Mesenteric fat pad (tissue), 1 donor: ENCODE results near the gene C15orf61. TPM values are rescaled to one million over a fixed set of nuclear protein-coding genes. Genes with fewer than 3 reads are reported as not detected.

ENCODE experiments used
- total RNA-seq: library from RNA; stranded (reverse); fragmentation: NEBNext Ultra II Directional; extraction: Animal tissue kit (Norgen Biotek cat#: 25700); gene quantifications from one replicate; pipeline ENCODE4 v1.2.1, GENCODE V29; 2021
- donor health status: DM: yes; HTN: yes; CAD: no.

C15orf61 gene
- total RNA-seq, 1 donor from 2014 or later: 6.4 TPM

Other genes with a start within 250 kb of the C15orf61 start
- 14.9 TPM for gene MAP2K5, start 21.6 kb downstream of the C15orf61 start, total RNA-seq